LoVo (cell line): ENCODE results near the gene ASIC1.

Source experiments
- DNase-seq: peaks from one replicate; pipeline ENCODE4 v3.0.0-alpha.2; 2016; ENCODE audit warnings: low spot score

The ASIC1 gene

DNA sequence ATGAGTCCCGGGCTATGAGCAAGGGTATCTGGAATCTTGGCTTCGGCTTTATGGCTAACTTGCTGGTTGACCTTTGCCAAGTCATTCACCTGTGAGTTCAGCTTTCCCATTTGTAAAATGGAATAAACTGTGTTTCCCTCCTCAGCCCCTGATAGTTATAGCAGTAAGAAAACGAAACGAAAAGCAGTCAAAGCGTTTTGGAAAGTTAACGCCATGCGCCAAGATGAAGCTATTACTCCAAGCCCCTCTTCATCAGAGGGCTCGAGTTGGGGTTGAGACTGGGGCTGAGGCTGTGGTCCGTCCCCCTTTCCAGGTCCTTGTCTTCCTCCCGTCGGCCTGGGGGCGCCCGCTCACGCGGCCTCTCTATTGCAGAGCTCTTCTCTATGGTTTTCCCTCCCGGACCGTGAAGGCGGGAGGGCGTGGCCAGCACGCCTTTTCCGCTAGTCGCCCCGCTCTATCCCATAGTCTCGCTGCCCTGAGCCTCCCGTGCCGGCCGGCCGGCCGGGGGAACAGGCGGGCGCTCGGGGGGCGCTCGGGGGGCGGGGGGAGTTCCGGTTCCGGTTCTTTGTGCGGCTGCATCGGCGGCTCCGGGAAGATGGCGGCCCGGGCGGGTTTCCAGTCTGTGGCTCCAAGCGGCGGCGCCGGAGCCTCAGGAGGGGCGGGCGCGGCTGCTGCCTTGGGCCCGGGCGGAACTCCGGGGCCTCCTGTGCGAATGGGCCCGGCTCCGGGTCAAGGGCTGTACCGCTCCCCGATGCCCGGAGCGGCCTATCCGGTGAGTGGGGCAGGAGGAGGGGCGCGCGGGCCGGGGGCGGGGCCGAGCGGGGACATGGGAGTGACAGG lies 27.6 kb downstream of the ASIC1 start, which contains the start of gene SMARCD1:
TSS of gene SMARCD1 (plus strand) at position 568 of the 840 bp plus-strand sequence. CDS start at position 596, 28 bp downstream.
- peak; percentile 95 for DNase-seq

DNA sequence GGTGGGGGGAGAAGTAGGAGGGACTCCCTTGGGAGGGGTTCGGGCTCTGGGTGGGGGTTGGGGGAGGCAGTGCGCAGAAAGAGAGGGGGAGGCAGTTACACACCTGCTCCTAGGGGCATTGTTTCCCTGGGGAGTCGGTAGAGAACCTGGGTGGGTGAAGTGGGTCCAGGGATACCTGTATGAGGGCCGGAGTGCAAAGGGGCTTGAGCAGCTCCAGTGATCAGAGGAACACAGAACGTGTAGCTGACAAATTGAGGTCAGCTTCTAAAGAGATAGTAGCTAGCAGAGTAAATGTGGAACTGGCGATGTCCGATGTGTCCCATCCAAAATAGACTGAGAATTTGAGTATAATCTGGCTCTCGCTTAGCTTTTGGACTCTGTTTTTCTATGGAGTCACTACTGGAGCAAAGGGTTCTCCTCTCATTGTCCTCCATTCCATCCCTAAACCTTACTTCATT lies 28.2 kb downstream of the ASIC1 start:
- DNase-seq = no peak

DNA sequence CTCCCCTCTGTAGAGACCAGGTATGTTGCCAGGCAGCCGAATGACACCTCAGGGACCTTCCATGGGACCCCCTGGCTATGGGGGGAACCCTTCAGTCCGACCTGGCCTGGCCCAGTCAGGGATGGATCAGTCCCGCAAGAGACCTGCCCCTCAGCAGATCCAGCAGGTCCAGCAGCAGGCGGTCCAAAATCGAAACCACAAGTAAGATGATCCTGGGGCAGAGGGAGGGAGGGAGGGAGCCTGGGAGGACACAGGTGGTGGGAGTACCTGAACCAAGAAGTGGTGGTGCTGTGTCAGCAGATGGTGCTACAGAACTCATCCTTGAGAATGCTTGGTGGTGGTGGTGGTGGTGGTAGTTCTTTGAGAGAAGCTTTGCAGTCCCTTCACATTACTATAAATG lies 28.8 kb downstream of the ASIC1 start:
- DNase-seq = no peak

DNA sequence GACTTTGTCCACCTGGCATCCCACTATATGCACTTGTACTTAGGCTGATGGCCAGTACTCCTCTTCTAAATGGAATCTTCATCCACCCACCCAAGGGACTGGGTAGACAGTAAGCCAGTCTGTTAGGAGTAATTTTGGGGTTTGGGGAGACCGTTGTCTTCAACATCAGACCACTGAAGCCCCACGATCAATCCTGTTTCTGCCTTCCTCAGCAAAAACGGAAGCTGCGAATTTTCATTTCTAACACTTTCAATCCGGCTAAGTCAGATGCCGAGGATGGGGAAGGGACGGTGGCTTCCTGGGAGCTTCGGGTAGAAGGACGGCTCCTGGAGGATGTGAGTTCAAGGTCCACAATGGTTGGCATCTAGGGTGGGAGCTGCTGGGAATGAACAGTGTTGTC lies 29.8 kb downstream of the ASIC1 start:
- no peak for DNase-seq

DNA sequence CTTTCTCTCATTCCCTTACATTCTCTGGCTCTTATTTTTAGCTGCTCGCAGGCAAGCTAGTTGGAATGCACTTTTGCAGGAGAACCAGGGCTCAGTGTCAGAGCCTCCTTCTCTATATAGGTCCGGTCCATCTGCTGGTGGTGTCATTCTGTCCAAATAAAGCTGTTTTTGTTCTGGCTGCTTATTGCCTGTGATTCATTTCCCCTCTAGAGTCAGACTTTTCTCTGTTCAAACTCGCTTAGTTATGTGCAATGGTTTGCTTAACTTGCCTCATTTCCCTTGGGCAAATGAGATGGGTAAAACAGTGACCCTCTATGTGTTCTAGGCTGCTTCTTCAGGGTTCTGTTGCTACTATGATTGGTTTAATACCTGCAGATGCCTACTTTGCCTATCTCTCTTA lies 30.6 kb downstream of the ASIC1 start:
- DNase-seq = no peak

DNA sequence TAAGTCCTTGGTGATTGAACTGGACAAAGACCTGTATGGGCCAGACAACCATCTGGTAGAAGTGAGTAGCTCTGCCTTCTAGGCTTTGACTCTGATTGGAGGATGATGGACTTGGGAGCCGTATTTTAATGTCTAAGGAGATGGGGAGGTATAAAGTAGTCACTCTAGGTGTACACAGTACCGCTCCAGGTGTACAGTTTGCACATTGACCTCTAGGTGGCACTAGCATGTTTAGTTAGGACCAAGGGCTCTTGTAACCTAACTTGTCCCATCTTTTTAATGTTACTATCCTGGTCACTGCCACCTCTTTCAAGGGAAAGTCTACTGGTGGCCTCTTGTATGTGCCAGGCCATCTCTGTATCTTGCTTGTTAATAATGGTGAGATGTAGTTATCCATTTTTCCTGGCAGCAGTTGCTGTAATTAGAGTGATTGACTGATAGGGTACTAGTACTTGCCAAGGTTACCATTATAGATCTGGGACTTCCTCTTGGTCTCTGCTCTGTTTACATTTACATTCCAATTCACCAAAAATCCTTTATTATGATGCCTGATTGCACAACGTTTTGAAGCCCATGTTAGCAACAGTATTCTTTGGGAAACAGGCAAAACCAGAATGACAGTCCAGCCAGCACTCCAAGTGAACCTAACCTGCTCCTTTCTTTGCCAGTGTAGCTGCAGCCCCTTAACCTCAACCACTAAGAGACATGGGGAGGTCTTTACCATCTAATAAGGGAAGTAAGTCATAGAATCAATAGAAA lies 31.4 kb downstream of the ASIC1 start:
- DNase-seq = peak; percentile 82

DNA sequence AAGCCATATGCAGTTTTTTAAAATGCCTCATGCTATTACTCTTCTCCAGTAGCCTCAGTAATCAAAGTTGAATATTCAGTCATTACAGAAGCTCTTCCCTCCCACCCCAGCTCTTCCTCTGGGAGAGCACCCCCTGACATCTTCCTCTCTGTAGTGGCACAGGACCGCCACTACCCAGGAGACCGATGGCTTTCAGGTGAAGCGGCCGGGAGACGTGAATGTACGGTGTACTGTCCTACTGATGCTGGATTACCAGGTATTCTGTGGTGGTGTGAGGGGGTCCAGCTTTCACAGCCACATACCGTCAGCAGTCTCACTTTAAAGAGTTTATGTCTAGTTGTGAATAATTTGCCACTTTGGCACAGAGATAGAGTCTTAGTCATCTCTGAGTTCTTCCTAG lies 32.3 kb downstream of the ASIC1 start:
- DNase-seq = no peak

DNA sequence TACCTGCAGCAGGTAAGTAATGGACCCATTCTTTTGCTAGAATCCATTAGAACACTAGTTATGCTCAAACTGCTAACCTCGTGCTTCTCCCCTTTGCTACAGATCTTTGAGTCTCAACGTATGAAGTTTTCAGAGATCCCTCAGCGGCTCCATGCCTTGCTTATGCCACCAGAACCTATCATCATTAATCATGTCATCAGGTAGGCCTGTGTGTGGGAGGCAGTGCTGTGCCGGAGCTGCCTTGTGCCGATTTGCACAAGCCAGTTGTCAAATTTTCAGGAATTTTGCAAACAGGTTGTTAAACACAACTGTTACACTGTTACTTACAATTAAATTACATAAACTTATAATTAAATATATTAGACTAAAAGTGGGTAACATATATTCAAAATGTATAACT lies 33.0 kb downstream of the ASIC1 start:
- no peak for DNase-seq

DNA sequence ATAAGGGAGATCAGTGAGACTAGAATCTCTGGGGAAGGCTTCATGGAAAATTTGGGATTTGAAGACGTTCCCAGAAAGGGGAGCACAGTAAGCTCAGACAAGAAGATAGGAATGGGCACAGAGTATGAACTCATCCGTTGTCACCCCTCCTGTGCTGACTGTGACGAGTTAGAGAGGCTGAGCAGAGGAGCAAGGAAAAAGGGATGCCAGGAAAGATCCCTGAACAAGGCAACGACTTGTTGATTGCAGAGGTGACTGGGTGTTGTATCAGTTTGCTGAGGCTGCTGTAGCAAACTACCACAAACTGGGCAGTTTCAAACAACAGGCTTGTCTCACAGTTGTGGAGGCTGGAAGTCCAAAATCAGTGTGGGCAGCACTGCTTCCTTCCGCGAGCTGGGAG lies 40.6 kb downstream of the ASIC1 start:
- DNase-seq = no peak

DNA sequence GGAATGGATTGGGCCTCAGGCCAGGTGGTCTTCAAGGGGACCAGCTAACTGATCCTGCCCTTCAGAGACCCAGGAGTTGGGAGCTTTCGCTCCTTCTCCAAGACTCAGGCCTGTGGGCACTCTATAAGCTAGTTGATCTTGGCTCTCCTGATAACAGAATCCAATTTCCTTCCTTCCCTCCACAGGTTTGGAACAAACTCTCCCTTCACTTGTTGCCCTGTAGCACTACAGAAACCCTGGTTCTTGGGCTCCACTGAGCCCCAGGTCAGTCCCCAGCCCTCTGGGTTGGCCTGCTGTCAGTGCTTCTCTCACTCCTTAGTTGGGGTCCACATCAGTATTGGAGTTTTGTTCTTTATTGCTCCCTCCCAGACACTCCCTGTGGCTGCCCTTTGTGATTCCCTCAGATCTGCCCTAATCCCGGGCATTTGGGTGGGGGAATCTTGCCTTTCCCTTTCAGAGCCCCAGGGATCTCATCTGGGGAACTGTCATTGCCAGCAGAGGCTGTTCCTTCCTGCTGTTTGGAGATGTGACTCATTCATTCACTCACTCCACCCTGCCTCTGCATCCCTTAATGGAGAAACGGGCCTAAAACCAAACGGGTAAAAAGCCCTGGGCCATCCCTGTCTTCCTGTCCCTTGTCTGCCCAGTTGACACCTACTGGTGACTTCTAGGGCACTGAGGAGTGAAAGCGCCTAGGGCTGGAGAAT lies 42.1 kb downstream of the ASIC1 start:
- no peak for DNase-seq

DNA sequence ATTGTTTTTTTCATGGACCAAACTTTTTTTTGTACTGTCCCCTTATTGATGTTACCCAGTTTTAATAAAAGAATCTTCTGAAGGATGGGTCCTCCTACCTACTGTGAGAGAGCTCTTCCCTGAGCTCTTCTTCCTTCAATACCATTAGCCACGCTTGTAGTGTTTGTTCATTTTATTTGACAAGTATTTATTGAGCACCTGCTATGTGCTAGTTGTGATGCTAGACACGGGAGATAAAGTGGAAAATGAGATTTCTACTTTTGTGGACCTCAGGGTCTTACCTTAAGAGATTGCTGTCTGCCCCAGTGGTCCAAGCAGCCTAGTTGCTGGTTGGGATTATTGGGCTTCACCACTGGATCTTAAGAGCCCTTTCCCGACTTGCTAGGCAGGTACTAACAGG lies 43.2 kb downstream of the ASIC1 start:
- DNase-seq = no peak

DNA sequence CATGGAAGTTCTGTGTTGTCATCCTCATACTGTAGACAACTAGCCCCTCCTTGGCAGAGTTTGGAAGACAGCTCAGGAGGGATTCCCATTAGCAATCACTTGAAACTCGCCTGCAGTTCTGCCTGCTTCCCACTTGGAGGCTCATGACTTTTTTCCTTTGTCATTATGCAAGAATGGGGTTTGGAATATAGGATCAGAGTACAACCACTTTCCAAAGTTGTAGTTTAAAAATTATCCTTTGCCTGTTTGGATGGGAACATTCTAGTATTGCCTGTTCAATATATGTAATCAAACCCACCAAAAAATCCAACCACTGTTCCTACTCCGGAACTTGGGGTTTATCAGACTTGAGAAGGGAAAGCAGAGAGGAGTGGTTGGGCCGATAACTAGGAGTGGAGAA lies 44.3 kb downstream of the ASIC1 start:
- DNase-seq = peak; percentile 30

DNA sequence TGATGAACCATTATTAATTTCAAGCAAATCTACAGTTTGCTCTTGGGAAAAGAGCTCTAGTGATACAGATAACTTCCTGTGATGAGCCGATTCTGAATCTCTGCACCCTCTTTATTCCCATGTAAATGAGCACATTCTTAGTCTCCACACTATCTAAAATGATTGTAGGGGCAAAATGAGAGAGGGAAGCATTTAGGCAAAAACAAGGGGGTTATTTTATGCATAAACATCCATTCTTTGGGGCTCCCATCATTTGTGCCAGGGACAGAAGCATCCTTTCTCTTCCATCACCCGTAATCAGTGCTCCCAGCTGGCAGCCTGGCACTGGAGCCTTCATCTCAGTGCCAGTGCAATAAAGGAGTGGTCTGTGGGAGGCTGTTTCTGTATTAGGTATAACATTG lies 44.7 kb downstream of the ASIC1 start:
- DNase-seq = no peak

DNA sequence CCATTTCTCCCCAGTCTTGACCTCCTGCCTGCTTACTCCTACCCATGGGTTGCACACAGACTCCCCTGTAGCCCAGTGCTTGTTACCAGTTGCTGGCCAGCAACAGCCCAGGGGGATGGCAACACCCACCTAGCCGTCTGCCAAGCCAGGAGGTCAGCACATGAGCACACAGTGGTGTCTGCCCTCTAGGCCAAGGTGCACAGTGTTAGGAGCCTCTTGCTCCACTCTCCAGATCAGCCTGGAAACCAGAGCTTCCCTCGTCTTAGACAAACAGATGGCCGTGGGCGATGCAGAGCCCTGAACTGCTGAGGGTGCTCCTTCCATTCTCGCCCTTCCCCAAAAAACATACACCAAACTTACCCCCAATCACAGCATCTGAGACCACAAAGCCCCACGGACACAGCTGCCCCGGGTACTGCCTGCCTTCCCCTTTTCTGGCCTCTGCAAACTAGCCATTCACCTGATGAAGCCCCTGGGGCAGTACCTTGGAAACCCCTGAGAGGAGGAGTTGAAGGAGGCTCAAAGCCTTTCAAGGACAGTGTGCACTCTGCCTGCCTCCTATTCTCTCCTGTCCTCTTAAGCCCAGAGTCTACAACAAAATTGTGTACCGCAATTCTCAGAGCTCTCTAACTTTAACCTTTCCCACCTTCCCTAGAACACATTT lies 45.4 kb downstream of the ASIC1 start:
- no peak for DNase-seq

DNA sequence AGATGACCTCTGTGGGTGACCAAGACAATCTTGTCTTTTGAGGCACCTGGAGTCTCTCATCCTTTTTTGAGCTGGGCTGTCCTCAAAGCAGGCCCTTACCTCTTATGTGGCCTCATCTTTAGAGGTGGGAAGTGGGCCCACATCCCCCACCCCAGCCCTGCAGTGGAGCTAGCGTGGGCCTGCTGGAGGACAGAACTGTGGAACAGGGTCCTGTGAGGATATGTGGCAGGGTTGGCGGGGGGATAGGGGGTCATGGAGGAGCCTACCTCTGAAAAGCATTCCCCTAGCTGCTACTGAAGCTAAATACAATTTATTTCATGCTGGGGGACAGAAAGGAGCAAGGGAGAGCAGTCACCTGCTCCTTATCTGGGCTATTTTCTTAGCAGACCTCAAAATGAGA lies 46.0 kb downstream of the ASIC1 start:
- no peak for DNase-seq

DNA sequence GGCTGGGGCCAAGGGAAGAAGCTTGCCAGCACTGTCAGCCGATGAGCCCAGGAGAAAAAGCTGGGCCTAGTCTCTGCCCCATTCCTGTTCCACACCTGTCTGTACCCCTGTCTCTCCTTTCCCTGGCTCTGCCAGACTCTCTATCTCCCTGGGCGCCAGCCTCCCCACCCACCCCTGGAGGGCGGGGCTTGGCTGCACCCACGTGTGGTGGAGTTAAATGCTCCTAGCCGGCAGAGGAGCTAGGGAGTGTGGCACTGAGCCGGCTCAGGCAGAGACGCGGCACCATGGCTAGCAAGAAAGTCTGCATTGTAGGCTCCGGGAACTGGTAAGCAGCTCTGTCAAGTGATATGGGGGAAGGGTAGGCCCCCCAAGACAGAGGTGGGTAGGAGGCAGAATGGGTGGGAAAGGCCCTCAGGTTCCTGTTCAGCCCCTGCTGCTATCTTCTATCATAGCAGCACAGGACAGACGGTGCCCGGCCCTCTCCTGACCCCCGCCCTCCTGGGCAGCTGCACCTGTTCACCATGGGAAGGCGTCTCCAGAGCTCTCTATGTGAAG lies 46.4 kb downstream of the ASIC1 start, which contains the start of gene GPD1:
TSS of gene GPD1 (plus strand) at position 242 of the 555 bp plus-strand sequence. CDS start at position 285, 43 bp downstream.
- DNase-seq = peak; percentile 65

DNA sequence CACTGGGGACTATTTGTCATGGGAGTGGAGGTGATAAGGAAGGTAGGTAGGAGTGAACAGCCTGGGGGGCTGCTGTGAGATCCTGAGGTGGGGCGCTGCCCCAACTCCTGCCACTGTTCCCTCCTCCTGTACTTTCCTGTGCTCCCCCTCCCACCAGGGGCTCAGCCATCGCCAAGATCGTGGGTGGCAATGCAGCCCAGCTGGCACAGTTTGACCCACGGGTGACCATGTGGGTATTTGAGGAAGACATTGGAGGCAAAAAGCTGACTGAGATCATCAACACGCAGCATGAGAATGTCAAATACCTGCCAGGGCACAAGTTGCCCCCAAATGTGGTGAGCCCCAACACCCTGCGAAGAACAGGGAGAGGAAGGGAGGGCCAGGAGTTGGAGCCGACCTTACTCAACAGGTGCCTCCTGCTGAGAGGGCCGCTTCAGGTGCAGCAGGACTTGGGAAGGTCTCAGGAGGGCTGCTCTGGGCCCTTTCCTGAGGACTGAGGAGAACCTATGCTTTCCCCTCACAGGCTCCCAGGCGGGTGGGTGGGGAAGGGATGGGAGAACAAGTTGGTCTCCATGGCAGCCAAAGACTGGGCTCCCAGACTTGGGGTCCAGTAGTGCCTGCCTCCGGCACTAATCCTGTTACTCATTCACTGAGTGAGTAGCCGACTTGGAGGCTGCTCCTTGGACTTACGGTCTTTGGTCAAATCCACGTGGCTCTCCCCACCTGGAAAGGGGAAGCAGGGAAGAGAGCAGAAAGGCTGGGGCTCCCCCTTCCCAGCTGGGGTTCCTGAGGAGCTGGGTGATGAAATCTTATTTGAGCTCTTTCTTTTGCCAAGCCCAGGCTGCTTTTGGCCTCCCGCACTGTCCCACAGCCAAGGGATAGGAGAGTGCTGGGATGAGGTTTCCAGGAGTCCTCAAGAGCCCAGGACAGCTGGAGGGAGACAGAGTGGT lies 47.3 kb downstream of the ASIC1 start:
- no peak for DNase-seq

DNA sequence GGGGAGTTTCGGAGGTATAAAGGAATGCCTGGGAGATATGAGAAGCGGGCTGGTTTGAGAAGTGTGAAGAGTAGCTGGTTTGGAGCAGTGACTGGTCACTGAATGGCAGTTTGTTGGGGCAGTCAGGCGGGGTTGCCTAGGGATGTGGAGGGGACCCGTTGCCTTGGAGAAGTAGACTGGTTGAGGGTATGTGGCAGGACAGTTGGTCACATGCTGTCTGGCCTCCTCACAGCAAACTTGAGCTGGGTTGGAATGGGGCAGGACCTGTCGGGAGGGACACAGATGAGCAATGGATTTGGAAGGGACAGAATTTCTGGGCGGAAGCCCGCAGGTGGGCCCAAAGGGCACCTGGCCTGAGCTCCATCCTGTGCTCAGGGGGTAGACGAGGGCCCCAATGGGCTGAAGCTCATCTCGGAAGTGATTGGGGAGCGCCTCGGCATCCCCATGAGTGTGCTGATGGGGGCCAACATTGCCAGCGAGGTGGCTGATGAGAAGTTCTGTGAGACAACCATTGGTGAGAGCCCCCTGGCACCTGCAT lies 48.6 kb downstream of the ASIC1 start:
- no peak for DNase-seq

DNA sequence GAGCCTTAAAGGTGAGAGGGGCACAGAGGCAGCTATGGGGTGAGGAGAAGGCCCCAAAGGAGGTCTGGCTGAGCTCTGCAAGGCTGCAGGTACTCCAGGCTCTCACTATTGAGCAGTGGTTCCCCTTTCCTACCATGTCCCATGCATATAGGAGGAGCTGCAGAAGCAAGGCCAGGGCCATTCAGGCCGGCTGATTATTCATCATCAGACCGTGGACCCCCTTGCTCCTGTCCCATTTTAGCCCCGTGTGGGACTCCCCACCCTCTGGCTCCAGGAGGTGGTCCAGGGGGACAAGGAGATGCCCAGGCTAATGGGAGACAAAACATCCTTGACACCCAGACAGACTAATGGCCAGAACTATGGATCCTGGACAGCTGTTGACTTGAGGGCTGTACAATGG lies 49.5 kb downstream of the ASIC1 start:
- DNase-seq = no peak
